NCI-H748 (cell line): ENCODE data around the gene PHF14.
"Not testable (repeated sequence)": the region's sequence is repeated elsewhere in the genome, so short reads cannot be mapped to it uniquely, and the experiment has no call there.

Experiments
- DNase-seq: peaks from one replicate; lab custom pipeline; 2025; ENCODE audit not compliant: unreplicated experiment; lab: John Stamatoyannopoulos, UW

PHF14 gene

GRCh38 chr7:10981317-10981716 is 7.6 kb downstream of the PHF14 start:
- DNase-seq = no peak

DNA sequence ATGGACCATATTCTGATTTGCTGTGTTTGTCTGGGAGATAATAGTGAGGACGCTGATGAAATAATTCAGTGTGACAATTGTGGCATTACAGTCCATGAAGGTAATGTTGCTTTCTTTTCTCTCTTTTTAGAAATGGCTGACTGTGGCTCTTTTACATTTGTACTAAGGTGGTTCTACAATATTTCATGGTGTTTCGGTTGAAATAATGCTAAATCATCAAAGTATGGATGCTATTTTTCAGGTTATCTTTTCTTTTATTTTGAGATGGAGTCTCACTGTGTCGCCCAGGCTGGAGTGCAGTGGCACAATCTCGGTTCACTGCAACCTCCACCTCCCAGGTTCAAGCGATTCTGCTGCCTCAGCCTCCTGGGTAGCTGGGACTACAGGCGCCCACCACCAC is 17.1 kb downstream of the PHF14 start:
- DNase-seq = not testable (repeated sequence)

DNA sequence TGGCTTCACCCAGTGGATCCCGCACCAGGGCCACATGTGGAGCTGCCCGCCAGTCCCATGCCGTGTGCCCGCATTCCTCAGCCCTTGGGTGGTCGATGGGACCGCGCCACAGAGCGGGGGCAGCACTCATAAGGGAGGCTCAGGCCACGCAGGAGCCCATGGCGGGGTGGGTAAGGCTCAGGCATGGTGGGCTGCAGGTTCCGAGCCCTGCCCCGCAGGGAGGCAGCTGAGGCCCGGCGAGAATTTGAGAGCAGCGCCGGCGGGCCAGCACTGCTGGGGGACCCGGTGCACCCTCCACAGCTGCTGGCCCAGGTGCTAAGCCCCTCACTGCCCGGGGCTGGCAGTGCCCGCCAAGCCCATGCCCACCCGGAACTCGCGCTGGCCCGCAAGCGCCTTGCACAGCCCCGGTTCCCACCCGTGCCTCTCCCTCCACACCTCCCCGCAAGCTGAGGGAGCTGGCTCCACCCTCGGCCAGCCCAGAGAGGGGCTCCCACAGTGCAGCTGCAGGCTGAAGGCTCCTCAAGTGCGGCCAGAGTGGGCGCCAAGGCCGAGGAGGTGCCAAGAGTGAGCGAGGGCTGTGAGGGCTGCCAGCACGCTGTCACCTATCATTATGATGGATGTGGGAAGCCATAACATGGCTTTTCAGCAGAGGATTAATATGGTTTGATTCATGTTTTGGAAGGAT is 22.0 kb downstream of the PHF14 start:
- not testable (repeated sequence) for DNase-seq

GRCh38 chr7:10998996-10999757 is 25.5 kb downstream of the PHF14 start:
- DNase-seq = no peak

GRCh38 chr7:11005202-11005601 is 31.5 kb downstream of the PHF14 start:
- DNase-seq = no peak

DNA sequence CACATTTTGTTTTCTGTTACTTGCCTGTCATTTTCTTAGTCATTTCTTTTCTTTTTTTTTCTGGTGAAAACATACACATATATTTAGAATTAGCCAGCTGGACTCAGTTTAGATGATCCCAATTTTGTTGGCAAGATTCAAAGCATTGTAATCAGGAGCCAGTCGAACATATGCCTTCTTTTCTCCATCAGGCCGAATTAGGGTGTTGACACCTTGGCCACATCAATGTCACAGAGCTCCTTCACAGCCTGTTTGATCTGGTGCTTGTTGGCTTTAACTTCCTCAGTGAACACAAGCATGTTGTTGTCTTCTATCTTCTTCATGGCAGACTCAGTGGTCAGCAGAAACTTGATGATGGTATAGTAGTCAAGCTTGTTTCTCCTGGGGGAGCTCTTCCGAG is 32.6 kb downstream of the PHF14 start:
- DNase-seq = no peak

- no peak for DNase-seq
Observed at GRCh38 chr7:11009631-11010030, 36.0 kb downstream of the PHF14 start.

- DNase-seq = no peak
Observed at GRCh38 chr7:11021468-11021867, 47.8 kb downstream of the PHF14 start.

DNA sequence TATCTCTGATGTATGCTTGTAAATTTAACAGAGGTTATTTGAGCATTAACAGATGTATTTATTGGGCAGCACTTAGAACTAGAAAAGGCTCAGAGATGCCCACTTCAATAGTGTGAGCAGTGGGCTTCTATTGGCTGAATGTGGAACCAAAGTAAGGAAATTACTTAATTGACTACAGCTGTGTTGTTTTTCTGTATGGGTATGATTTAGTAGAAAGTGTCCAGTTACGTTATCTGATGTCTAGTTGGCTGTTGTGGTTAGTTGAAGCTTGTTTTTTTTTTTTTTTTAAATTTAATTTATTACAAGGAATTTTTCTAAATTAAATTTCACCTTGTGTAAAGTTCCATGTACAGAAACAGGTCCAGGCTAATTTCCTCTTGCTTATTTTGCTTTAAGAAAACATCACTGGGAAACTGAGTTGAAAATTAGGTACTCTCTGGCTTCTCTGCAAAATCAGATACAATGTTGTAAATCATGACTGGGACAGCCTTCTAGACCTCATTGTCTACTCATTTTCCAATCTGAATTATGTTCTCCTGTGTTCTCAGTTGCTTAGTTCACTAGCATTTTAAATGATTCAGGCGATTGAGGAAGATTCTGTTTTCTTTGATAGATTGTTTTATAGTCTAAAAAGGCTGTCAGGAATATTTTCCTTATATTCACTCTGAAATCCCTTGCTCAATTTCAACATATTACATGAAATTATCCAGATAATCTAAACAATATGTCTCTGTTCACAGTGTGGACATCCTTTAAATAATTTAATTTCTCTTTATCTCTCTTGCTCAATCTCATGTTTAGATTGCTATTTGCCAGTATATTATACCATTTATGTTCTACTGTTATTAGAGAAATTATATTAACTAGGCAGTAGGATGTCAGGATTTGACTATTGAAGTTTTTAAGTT is 53.0 kb downstream of the PHF14 start:
- DNase-seq = peak; percentile 8

DNA sequence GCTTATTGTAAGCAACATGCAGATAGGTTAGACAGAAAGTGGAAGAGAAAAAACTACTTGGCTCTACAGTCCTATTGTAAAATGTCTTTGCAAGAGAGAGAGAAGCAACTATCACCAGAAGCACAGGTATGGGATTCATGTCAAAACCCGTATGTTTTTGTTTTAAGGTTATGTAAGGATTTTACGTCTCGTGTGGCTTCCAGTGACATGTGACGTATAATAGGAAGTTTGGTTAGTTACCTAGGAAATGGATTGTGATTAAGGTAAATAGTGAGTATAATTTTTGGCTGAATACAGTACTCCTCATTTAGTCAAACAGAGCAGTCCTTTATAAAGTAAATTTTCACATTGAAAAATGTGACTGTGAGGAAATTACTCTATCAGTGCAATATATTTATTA is 62.0 kb downstream of the PHF14 start:
- DNase-seq = no peak

DNA sequence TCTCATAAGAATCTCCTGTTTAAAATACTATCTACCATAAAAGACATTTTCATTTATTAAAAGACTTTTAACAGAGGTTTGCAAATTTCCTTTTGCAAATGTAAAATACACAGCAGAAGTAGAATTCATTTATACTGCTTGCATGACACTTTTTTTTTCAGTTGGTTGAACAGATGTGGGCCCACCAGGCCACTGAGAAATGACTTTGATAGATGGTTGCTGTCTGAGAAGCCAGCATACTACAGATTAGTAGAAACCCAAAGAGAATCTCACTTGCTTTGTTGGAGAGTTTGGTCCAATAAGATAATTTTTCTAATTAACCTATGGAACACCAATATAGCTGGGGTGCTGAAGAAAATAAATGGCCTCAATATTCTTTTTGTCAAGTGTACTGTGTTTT is 66.3 kb downstream of the PHF14 start:
- no peak for DNase-seq

DNA sequence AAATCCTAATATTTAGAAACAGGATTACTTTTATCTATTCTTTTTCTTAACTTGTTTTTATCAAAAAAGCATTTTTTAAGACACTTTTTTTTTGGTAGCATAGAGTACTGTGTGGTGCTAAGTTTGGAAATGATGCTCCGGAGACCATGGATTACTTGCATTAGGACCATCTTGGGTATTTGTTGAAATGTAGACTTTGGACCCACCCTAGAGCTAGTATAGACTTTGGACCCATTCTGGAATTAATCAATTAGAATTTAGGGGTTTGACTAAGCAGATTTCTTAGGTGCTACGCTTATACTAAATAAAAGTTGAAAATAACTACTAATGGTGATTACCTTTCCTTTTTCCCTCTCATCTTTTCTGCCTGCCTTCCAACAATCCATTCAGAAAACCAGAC is 80.4 kb downstream of the PHF14 start:
- no peak for DNase-seq

DNA sequence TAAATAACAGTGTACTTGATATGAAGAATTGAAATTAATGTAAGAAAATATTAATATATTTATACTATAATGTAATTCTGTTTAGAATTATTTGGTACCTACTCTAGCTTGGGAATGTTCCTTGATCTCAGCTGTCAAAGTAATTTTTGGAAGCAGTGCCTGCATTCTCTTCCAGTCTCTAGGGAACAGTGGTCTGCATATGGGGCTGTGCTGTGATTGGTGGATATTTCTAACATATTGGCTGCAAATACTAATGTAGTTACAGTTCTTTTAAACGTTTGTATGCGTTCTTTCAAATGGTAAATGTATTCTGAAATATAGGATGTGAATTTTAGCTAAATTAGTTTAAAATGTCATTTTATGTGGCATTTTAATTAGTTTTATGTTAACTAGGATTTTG is 87.2 kb downstream of the PHF14 start:
- no peak for DNase-seq

GRCh38 chr7:11062110-11062509 is 88.4 kb downstream of the PHF14 start:
- no peak for DNase-seq

GRCh38 chr7:11069591-11069990 is 95.9 kb downstream of the PHF14 start:
- no peak for DNase-seq

DNA sequence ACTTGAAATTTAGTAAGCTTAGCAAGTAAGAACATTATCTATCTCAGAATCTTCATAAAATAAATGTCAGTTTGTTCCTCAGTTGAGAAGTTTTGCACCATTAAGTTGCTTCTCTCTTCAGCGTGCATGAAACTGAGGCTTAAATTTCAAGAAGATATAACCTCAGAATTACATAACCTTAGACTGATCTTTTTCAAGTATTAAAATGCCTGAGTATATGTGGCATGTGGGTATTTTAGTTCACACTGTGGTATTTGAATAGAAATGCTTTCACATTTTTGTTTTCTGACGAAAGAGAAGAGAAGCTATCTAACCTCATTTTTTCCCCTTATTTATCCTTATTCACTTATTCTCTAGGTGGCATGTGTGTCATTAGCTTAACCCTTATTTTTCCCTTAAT is 104.1 kb downstream of the PHF14 start:
- no peak for DNase-seq

DNA sequence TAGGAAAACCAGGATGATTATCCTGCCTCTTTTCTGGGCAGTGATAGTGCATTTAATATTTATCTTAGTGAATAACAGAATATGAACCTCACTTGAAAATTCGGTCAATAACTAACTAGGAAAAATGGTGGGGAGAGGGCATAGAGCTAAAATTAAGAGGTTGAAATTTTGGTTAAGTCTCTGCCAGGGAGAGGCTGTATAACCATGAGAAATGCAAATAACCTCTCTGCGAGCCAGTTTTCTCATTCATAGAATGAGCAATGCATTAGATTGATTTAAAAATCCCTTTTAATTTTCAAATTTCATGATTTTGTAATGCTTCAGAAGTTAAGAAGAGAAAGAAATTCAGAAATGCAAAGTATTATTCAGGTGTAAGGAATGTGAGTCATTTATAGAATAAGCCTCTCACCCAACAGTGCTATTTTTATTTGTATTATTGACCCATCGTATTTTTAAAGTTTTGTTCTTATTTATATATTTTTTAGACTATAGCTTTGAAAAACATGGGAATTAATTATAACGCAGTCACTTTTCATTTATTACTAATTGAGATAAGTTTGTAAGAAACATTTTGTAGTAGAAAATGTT is 104.7 kb downstream of the PHF14 start:
- no peak for DNase-seq

- DNase-seq = no peak
Observed at GRCh38 chr7:11079907-11080306, 106.2 kb downstream of the PHF14 start.

DNA sequence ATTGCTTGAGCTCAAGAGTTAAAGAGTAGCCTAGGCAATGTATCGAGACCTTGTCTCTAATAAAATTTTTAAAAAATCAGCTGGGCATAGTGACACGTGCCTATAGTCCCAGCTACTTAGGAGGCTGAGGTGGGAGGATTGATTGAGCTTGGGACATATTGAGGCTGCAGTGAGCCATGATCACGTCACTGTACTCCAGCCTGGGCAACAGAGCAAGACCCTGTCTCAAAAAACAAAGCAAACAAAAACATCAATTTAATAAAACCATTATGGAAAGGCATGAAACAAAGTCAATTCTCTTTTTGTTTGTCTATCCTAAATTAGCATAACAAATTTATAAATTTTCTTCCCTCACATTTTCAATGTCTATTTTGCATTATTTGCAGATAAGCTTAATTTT is 108.4 kb downstream of the PHF14 start:
- no peak for DNase-seq

DNA sequence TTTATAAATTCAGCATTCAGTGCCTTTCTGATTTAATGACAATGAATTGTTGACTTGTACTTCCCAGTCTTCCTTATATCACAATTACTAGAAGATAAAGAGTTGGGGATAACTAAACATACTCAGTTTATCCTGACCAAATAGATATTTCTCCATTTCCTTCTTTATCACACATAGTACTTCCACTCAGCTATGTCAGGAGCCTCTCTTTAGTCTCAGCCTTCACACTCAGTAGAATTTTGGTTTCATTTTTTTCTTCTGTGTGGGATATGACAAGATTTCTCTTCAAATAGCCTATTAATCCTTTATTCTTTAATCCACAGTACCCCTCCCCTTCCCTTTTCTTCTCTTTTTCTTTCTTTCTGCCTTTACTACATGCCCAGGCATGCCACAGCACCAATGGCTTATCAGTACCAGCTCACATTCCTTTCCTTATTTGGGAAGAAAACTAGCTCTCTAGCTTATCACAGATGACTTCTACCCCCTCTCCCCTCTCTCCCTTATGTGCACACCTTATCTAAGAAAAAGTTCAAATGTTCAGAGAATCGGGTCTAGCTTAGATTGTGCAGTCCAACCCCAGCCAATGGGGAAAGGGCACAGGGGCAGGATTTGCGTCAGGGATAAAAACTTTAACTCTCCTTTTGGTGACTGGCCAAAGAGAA is 109.0 kb downstream of the PHF14 start:
- no peak for DNase-seq

GRCh38 chr7:11083214-11083568 is 109.5 kb downstream of the PHF14 start:
- no peak for DNase-seq
